NCI-H128 (cell line): Measurements from ENCODE around the gene GPR132.

Source experiments
- DNase-seq: peaks from one replicate; lab custom pipeline; 2025; ENCODE audit not compliant: unreplicated experiment; lab: John Stamatoyannopoulos, UW

GPR132 gene

DNA sequence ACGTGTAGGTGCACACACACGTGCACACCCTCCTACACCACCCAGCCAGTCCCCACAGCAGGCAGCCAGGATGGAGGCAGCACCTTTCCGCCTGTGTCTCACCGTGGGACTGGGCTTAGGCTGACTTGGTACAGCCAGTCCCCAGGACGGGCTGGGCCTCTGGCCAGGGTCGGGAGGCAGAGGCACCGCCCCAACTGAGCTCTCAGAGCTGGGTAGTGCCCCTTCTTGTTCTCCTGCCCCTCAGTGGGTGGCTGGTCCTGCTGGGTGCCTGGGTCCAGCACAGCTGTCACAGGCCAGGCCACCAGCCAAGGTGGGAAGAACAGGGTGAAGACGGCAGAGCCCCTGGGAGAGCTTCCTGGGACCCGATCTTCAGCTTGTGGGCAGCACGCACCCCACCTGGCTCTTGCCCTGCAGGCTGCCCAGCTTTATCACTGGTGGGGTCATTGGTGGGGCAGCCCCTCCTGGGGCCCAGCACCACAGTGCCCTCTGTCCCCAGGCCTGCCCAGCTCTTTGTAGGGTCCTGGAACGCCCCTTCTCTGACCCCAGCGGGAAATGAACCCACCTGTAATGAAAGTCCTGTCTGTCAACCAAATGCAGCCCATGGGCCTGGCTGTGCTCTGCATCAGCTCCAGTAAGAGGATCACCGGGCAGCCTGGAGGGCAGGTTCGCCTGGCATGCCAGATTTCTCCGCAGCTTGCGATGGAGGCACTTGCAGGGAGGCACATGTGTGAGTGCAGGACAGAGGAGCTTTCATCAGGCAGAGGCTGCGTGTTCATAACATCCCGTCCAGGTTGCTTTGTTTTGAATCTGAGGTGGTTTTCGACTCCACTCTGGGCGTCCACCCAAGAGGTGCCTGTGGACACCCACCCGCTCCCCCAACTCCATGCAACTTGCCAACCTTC, 59.0 kb downstream of the GPR132 start:
- DNase-seq: no peak

DNA sequence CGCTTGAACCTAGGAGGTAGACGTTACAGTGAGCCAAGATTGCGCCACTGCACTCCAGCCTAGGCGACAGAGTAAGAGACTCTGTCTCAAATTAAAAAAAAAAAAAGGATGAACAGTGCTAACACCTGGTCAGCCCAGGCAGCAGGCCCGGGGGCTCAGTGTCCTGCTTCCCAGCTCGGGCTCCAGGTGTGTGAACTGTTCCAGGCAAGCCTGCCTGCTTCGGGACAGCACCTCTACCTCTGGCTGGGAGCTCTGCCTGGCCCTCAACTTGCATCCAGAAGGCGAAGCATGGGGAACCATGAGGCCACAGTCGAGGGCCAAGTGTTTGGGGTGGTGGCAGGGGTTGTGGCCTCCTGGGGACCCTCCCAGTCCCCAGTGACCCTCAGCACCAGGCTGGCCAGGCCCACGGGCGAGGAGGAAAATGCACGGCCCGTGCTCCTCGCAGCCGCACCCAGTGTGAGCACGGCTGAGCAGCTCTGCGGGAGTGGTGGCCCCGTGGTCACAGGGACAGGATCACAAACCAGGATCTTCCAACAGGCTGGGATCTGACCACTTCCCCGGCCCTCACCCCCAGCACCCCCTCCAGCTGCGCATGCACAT, 59.8 kb downstream of the GPR132 start:
- DNase-seq: no peak
